ENCODE measurements around the gene PHF5A.
"Not testable (repeated sequence)": the region's sequence is repeated elsewhere in the genome, so short reads cannot be mapped to it uniquely, and the experiment has no call there.

Gene PHF5A

DNA sequence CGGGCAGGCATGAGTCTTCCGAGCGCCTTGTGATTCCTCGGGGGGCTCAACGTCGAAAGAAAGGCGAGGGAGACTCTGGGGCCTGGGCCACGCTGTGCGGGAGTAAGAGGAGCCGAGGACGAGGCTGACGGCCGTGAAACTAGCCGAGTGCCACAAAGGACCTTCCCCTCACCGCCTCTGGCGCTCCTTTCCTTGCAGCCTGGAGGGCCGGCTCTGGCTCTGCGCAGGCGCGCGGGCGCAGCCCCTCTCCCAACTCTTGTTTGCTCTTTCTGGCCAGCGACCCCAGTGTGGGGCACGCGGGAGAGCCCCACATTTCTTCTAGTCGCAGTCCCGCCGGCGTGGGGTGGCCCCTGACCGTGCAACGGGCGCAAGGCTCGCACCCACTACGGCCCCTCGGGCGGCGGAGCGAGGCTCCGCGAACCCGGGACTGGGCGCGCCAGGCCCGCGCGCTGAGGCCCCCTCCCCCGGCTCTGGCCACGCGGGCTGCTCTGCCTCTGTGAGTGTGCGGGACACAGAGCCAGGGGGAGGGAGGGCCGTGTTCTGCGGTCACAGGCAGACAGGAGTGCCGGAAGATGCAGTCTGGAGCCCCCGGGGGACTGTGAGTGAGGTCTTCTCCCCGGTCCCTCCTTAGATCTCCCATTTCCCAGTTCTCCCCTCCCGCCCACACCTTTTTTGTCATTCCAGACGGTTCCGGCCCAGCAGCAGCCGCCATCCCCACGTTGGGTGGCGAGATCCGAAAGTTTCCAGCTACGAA is 20.9 kb downstream of the PHF5A start:
- peak; percentile 84 for DNase-seq (ENCODE audit: low read depth, low spot score)

DNA sequence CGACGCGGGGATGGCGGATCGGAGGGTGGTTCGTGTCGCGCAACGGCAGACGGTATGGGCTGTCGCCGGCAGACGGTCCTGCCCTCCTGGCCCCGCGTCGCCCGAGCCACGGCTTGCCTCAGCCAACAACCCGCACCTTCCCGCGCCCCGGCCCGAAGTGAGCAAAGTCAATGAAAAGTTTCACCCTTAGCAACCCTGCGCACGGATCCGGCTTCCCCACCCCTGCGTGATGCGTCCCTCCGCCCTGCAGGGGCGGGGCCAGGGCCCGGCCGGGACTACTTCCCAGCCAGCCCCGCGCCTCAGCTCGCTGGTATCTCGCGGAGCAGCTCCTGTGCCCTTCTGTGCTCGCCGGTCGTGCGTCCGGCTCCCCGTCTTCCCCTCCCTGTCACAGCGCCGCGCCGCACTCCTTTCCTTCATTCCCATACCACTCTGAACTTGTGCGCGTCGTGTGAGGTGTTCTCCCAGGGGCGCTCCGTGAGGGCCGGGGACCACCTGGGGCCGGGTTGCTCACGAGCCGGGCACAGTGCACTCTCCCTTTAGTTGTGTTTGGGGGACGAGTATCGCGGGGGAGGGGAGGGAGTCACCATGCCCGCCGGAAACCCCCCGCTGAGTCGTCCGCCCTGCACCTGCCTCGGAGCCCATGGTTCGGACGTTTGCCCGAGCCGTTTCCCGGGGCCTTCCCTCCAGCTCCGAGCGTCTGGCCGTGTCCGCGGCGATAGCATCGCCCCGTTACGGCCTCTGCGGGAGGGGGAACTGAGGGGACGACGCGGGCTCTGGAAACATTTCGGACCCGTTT is 21.7 kb downstream of the PHF5A start, which contains the start of gene TOB2:
Gene TOB2, minus strand, starts transcription at position 163 of the 796 bp plus-strand sequence. CDS start 9,456 bp downstream, outside the sequence.
- DNase-seq (ENCODE audit: low read depth, low spot score), result peak; percentile 97

DNA sequence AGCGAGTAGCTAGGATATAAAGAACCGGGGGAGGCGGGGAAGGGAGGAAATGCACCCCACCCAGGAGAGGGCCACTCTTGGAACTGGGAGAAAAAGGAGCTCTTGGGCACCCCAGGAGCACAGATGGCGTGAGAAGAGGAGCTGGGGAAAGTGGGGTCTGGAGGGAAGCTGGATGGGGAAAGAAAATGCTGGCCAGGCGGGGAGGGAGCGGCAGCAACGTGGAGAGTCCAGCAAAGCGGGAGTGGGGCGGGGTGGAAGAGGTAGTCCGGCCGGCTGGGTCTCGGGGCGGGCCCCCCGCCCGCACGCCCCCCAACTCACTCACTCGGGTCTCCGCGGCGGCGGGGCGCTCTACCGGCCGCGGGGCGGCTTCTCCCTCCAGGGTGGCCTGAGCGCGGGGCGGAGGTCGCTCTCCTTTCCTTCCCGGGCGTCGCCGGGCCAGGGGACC is 22.4 kb downstream of the PHF5A start:
- peak; percentile 44 for DNase-seq (ENCODE audit: low read depth, low spot score)

DNA sequence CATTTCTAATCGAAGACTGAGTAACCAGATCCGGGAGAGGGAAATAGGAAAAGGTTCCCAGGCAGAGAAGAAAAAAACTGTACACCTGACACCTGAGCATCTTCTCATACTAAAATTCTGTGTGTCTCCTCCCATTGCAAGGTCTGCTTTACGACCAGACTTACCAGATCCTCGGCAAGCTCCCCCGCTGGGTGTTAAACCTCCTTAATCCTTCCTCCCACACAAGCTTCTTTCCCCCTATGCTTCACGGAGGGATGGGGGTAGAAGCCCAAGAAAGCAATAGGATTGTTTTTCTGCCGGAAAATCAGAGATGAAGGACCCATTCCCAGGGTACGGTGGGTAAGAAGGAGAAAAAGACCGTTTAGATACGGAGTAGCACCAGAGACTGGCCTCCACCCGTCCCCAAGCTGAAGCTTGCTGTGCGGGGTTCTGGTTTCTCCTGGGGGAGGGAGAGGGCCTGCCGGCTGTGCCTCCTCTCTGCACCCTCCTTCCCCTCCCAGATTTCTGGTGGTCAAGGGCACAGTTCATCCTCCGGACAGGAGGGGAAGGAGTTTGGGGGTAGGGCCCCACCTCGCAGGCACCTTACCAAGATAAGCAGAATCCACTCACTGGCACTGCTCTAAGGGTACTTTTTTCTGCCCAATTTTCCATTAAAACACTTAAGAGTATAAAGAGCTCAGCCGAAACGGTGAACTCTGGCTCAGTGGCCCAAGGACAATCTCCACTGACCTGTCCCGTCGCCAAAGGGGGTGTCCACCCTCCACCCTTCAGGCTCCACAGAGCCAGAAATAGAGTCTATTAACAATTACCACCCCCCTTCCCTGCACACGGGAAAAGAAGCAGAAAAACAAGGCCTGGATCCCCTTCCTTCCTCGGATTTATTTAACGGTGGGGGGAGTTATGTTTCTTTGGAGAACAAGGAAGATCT is 23.1 kb downstream of the PHF5A start:
- peak; percentile 33 for DNase-seq (ENCODE audit: low read depth, low spot score)

DNA sequence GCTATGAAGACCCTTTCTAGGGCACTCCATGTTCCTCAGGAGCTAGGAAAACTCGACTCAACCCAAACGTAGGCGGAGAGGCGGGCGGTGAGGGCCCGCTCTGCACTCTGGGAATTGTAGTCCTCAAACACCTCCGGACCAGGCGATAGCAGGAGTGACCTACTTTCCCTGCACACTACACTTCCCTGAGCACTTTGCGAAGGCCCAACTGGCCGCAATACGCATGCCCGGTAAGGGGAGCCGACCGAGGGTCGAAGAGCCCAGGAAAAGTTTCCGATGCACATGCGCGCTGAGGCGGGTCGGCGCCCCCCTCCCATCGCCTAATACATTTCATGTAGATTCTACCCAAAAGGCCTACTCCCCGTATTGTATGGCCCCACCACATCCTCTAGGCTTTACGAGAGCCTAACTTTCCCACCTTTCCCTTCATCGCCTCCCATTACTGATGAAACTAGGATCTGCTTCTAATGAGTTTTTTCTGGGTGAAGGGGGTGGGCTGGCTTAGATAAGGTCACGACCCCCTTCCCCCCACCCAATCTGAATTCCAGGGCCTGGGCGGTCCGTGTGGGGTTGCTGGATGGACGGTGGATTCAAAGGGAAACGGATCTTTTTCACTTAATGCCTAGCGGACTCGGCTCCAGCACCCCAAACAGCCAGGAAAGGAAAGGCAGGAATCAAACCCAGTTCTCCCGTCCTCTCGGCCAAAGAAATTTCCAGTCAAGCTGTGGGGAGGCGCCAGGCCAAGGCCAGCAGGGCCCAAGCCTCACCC is 23.9 kb downstream of the PHF5A start:
- peak; percentile 99 for DNase-seq (ENCODE audit: low read depth, low spot score)

DNA sequence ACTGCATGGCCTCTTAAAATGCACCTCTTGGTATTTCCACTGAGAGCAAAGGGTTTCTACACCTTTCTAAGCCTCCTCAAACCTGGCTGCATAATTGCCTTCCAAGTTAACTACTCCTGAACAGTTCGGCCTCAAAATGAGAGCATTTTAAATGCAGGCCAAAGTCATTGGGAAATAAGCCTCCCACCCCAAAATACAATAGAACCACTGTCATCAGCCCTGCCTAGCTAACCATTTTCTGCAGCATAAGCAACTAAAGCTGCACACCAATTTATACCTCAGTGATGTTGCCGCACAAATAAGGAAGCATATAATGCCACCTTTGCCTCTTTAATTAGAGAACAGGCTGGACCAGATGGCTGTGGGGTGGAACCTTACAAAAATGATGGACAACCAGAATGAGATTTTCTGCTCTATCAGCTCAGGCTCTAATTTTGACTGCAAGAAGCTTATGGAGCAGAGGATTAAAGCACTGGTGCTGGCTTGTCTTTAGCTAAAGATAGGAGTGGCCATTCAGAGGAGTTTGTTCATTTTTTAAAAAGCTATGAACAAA is 26.2 kb downstream of the PHF5A start:
- no peak for DNase-seq (ENCODE audit: low read depth, low spot score)

DNA sequence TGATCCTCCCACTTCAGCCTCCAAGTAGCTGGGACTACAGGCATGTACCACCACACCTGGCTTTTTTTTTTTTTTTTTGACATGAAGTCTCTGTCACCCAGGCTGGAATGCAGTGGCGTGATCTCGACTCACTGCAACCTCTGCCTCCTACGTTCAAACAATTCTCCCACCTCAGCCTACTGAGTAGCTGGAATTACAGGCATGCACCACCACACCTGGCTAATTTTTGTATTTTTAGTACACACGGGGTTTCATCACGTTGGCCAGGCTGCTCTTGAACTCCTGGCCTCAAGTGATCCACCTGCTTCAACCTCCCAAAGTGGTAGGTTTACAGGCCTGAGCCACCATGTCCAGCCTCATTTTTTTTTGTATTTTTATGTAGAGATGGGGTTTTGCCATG is 28.0 kb downstream of the PHF5A start:
- not testable (repeated sequence) for DNase-seq (ENCODE audit: low read depth, low spot score)

DNA sequence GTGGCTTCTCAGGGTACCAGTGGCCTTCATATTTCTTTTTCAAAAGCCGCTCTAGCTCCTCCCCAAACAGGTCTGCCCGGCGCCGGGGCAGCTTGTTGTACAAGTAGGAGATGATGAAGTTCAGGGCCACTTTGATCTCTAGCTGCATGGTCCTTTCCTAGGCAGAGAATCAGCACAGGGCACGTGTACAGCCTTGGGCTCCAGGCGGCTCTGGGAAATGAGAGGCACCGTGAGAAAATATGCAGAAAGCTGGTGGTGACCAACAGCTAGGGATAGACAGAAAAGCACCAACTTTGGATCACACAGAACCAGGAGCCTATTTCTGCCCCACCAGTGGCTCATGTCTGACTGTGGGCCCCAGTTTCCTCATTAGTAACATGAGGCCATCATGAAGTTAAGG is 31.3 kb downstream of the PHF5A start:
- no peak for DNase-seq (ENCODE audit: low read depth, low spot score)

DNA sequence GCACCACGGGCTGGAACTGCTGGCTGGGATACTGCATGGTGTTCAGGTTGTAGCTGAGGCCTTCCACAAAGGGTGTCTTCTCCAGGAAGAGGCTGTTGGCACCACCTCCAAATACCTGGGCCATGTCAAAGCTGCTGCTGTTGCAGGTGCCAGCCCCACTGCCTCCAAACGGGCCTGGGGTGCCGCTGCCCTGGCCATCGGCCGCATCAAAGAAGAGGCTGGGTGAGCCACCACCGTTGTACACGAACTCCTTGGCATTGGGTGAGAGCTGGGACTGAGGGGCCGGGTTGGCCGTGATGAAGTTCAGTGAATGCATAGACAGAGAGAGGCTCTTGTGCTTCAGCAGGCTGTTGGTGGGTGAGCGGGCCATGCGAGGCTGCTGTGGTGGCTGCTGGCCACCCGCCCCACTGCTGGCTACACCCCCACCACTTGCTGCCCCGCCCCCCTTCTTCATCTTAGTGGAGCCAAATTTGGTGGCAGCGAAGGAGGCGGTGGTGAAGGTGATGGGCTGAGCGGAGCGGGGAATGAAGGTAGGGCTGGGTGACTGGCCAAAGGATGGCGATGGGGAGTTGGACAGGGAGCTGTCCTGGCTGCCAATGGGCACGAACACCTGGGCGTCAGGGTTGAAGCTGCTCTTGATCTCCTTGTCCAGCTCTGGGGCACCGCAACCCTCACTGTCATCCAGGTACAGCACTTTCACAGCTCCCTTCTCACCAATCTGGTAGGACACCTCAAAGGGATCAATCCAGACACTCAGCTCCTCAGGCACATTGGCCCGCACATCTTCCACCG is 32.0 kb downstream of the PHF5A start:
- DNase-seq (ENCODE audit: low read depth, low spot score), result no peak

DNA sequence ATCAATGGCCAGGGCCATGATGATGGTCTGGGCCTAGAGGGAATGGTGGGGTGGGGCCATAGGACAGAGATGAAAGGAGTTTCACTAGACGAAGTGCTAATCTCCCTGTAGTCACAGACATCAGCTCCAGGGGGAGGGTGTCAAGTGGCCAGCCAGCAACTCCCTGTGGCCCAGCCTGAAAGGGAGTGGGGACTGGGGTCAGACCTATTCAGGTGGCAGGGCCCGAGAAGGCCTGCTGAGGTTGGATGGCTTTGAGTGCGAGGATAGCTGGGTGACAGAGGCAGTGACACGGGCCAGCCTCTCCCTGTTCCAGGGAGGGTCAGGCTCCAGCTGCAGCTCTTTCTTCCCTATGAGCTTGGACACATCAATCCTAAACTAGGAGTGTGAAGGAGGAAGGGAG is 32.9 kb downstream of the PHF5A start:
- DNase-seq (ENCODE audit: low read depth, low spot score), result no peak

DNA sequence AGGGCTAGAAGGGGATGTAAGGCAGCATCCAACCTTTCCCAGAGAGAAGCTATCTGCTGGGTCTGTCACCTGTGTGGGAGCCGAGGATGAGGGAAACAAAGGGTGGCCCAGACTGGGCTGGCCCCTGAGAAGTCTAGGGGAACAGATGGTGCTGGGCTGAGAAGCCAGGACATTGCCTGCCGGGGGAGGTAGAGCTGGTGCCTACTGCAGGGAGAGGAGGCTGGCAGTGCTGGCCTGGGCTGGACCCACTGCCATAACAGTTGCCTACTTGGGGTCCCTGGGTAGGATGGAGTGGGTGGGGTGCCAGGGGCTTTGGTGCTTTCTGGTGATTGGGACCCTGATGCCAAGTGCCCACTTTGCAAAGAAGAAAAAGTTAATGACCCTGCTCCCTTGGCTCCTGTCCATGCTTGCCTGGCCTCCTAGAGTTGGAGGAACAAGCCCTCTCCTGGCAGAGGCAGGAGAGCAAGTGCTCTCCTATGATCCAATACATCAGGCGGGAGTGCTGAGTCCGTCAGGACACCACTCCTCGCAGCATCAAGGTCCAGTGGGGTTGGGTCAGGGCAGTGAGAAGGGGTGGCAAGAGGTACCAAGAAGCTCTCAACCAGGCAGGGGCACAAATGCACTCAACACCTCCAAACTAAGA is 34.0 kb downstream of the PHF5A start:
- not testable (repeated sequence) for DNase-seq (ENCODE audit: low read depth, low spot score)

DNA sequence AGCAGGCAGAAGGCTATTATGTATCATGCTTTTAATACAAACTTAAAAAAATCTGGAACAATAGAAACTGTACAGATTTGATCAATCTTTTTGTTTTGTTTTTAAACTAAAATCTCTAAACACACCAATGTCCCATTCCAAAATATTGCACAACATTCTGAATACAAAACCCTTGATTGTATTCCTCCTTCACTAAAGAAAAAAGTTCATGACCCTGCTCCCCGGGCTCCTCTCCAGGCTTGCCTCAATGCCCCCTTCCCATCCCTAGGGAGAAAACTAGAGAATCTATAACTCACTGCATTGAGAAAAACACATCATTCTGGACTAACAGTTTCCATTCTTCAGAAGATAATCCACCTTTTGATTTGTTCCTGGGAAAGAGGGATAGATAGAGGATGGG is 35.0 kb downstream of the PHF5A start:
- DNase-seq (ENCODE audit: low read depth, low spot score), result not testable (repeated sequence)

DNA sequence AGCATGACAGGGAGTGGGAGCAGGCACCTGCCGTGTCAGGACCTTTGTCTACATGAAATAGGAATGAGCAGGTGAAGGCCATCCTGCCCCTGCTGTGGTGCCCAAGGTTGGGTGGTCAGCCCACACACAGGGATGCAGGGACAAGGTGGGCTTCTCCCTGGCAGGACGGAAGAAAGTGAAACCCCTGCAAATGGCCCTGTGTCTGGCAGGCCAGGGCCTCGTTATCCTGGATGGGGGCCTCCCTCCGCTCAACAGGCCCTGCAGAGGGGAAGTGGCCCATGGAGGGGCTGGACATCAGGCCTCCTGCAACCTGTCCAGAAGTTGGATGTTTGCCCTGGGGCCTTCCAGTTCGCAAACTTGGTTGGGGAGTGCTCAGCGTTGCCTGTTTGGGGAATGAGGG is 36.8 kb downstream of the PHF5A start:
- DNase-seq (ENCODE audit: low read depth, low spot score), result no peak

DNA sequence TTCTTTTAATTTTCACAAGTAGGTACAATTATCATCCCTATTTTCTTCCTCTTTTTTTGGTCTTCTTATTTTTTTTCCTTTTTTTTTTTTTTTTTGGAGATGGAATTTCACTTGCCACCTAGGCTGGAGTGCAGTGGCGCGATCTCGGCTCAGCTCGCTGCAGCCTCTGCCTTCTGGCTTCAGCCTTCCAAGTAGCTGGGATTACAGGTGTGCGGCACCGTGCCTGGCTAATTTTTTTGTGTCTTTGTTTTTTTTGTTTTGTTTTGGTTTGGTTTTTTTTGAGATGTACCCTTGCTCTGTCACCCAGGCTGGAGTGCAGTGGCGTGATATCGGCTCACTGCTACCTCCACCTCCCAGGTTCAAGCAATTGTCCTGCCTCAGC is 38.5 kb downstream of the PHF5A start:
- no peak for DNase-seq (ENCODE audit: low read depth, low spot score)

DNA sequence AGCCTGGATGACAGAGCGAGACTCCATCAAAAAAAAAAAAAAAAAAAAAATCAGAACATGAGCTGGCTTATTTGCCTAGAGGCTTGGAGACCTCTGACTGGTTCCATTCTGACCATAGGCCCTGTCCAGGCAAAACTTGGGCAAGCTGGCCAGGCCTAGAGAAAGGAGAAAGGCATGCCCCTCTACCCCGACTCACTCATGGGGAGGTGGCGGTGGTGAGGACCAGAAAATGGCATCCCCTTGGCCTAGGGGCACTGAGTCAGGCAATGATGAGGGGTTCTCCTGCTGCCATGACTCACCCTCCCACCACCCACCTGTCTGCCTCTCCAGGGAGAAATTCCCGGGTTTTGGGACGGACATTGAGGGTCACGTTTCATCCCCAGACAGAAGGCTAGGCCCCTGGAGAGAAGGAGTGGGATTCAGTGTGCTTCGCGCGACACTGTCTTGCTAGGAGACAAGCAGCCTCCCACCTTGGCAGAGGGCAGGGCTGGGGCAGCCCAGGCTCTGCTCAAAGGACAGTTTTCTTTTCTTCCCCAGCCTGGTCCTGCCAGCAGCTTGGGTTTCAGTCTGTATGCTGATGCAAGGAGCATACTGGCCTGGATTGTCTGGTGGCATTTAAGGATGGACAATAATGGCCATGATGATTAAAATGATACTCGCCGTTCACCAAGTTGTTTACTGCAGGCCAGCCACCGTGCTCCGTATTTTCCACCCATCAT is 39.1 kb downstream of the PHF5A start:
- no peak for DNase-seq (ENCODE audit: low read depth, low spot score)

DNA sequence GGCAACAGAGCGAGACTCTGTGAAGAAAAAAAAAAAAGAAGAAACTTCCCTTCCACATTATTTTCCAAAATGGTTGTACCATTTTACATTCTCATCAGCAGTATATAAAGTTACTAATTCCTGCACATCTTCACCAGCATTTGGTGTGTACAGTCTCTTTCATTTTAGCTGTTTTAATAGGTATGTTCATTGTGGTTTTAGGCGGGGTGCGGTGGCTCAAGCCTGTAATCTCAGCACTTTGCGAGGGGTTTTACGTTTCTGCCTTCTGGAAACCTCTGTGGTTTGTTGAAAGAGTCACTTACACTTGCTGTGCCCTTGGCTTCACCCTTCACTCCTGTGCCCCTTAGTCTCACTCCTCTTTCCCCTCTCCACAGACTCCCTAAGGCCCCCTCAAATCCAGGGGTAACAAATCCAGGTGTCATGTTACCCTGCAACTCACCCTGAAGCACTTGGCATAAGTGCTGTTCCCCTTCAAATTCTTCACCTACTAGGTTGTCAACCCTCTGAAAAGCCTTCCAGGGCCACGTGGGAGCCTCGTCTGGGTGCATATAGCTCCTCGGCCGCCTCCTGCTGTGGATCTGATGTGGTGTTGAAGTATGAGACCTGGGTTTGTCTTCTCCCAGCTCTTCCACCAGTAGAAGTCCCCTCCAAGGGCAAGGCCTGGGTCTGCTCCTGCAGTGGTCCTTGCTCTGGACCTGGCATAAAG is 42.7 kb downstream of the PHF5A start:
- DNase-seq (ENCODE audit: low read depth, low spot score), result peak; percentile 19

DNA sequence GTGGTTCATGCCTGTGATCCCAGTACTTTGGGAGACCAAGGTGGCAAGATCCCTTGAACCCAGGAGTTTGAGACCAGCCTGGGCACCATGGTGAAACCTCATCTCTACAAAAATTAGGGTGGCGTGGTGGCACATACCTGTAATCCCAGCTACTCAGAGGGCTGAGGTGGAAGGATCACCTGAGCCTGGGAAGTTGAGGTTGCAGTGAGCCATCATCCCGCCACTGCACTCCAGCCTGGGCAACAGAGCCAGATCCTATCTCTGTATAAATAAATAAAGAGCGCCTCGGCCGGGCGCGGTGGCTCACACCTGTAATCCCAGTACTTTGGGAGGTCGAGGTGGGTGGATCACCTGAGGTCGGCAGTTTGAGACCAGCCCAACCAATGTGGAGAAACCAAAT is 49.8 kb downstream of the PHF5A start:
- no peak for DNase-seq (ENCODE audit: low read depth, low spot score)

Measured in astrocyte of the hippocampus (primary cell).